ENCODE data around the gene ASAP2.

Gene ASAP2

GRCh38 chr2:9327873-9328352, 121.3 kb downstream of the ASAP2 start:
- no peaks in the 10 kb centered on the region for H3K27me3 ChIP-seq (ENCODE audit: control insufficient read depth in 1 of 2, insufficient read depth in 2 of 2, low read length in 2 of 2)
- peaks cover 7% of the 10 kb centered on the region for H3K4me1 ChIP-seq (ENCODE audit: control insufficient read depth, insufficient read depth, low read length)
- H3K9me3 ChIP-seq (ENCODE audit: control insufficient read depth in 2 of 2, low read length in 2 of 2) = no peaks in the 10 kb centered on the region
- H3K9ac ChIP-seq (ENCODE audit: low read length in 2 of 2) = no peak overlapping the region
- H3K27ac ChIP-seq (ENCODE audit: low read length) = no peak overlapping the region
- H3K36me3 ChIP-seq (ENCODE audit: control insufficient read depth in 2 of 2, insufficient read depth in 2 of 2, low read length in 2 of 2) = peaks cover 12 to 20% of the 10 kb centered on the region in 2 donors
- no peak overlapping the region for H3K4me3 ChIP-seq (ENCODE audit: low read length in 2 of 2)

- Histone ChIP-seq H3K27me3 (ENCODE audit: control insufficient read depth in 1 of 2, insufficient read depth in 2 of 2, low read length in 2 of 2) (no peaks in the 10 kb centered on the region), H3K9ac (ENCODE audit: low read length in 2 of 2) (no peak overlapping the region), H3K9me3 (ENCODE audit: control insufficient read depth in 2 of 2, low read length in 2 of 2) (no peaks in the 10 kb centered on the region), H3K27ac (ENCODE audit: low read length) (no peak overlapping the region), H3K36me3 (ENCODE audit: control insufficient read depth in 2 of 2, insufficient read depth in 2 of 2, low read length in 2 of 2) (peaks cover 3 to 16% of the 10 kb centered on the region in 2 donors), H3K4me1 (ENCODE audit: control insufficient read depth, insufficient read depth, low read length) (peaks cover 1% of the 10 kb centered on the region), H3K4me3 (ENCODE audit: low read length in 2 of 2) (no peak overlapping the region)
These were observed 122.3 kb downstream of the ASAP2 start for GRCh38 chr2:9328931-9329330.

DNA sequence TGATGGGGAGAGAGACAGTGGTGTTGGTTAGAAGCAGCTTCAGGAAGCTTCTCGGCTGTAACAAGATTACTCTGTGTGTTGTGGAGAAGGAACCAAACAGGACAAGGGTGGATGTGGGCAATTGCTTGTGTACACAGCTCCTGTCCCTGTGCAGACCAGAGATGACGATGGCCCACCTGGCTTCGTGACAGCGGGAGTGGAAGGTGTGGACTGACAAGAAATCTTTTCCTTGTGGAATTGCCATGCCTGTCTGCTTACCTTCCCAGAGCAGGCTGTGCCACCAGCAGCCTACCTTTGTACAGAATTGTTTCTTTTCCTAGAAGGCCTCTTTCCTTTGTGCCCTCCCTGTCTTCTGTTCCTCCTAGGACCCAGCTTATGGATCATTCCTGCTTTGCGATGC, 122.9 kb downstream of the ASAP2 start:
- Histone ChIP-seq H3K36me3 (ENCODE audit: control insufficient read depth in 2 of 2, insufficient read depth in 2 of 2, low read length in 2 of 2) (peaks cover 3 to 14% of the 10 kb centered on the region in 2 donors), H3K27me3 (ENCODE audit: control insufficient read depth in 1 of 2, insufficient read depth in 2 of 2, low read length in 2 of 2) (no peaks in the 10 kb centered on the region), H3K27ac (ENCODE audit: low read length) (no peak overlapping the region), H3K9ac (ENCODE audit: low read length in 2 of 2) (no peak overlapping the region), H3K4me3 (ENCODE audit: low read length in 2 of 2) (no peak overlapping the region), H3K4me1 (ENCODE audit: control insufficient read depth, insufficient read depth, low read length) (no peaks in the 10 kb centered on the region), H3K9me3 (ENCODE audit: control insufficient read depth in 2 of 2, low read length in 2 of 2) (no peaks in the 10 kb centered on the region)

- H3K4me1 ChIP-seq (ENCODE audit: control insufficient read depth, insufficient read depth, low read length) = no peaks in the 10 kb centered on the region
- no peaks in the 10 kb centered on the region for H3K27me3 ChIP-seq (ENCODE audit: control insufficient read depth in 1 of 2, insufficient read depth in 2 of 2, low read length in 2 of 2)
- H3K9me3 ChIP-seq (ENCODE audit: control insufficient read depth in 2 of 2, low read length in 2 of 2) = no peaks in the 10 kb centered on the region
- H3K36me3 ChIP-seq (ENCODE audit: control insufficient read depth in 2 of 2, insufficient read depth in 2 of 2, low read length in 2 of 2) = peaks cover 3 to 11% of the 10 kb centered on the region in 2 donors
- H3K4me3 ChIP-seq (ENCODE audit: low read length in 2 of 2) = no peak overlapping the region
- H3K27ac ChIP-seq (ENCODE audit: low read length) = no peak overlapping the region
- no peak overlapping the region for H3K9ac ChIP-seq (ENCODE audit: low read length in 2 of 2)
These were observed 124.1 kb downstream of the ASAP2 start for GRCh38 chr2:9330612-9331270.

DNA sequence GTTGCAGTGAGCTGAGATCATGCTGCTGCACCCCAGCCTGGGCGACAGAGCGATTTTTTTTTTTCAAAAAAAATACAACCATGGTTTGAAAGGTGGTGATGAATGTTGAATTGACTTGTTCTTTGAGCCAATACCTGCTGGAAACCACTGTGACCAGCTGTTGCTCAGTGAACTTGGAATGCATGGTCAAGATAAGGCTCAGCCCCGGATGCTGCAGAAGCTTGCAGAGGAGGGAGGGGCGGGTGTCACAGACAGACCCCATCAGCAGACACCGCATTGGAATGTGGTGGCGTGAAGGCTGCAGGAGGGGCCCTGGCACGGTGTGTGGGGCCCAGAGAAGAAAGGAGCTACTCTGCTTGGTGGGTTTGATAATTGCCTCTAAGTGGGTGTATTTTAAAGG, 125.1 kb downstream of the ASAP2 start:
- H3K9ac ChIP-seq (ENCODE audit: low read length in 2 of 2) = no peak overlapping the region

DNA sequence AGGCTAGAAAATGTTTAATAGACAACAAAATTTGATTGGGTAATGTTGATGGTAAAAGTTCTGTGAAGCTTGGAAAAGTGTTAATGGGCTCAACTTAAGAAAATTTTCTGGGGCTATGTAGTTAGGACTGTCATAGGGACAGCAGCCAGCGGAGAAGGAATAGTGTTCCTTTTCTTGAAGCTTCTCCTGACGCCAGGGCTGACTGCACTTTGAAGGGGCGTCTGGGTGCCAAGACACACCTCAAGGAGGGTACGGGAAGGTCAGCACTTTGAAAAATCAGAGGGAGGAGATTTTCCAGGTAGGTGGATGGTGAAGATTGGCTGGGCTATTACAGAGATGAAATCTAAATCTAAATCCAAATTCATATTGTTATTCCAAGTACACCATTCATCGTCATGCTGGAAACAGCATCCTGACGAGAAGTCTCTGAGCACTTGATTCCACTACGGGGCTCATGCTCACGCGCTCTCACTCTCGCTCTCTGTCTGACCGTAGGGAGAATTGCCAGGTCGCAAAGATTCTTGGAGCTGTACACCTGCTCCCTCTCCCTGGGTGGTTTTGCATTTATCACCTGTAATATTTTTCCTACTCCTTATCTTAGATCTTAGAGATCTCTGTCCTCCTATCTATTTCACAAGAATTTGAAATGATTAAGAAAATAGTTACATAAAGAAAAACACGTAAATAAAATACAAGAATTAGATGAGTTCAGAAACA, 125.7 kb downstream of the ASAP2 start:
- no peaks in the 10 kb centered on the region for H3K27me3 ChIP-seq (ENCODE audit: control insufficient read depth in 1 of 2, insufficient read depth in 2 of 2, low read length in 2 of 2)
- peak overlapping the region; percentile 12 for H3K27ac ChIP-seq (ENCODE audit: low read length)
- H3K4me3 ChIP-seq (ENCODE audit: low read length in 2 of 2) = no peak overlapping the region
- H3K4me1 ChIP-seq (ENCODE audit: control insufficient read depth, insufficient read depth, low read length) = peaks cover 11% of the 10 kb centered on the region
- H3K36me3 ChIP-seq (ENCODE audit: control insufficient read depth in 2 of 2, insufficient read depth in 2 of 2, low read length in 2 of 2) = peaks cover 3 to 11% of the 10 kb centered on the region in 2 donors
- H3K9me3 ChIP-seq (ENCODE audit: control insufficient read depth in 2 of 2, low read length in 2 of 2) = no peaks in the 10 kb centered on the region
- H3K9ac ChIP-seq (ENCODE audit: low read length in 2 of 2) = no peak overlapping the region

More for the DNA sequence above, 125.1 kb downstream of the ASAP2 start:
- H3K27ac ChIP-seq (ENCODE audit: low read length) = no peak overlapping the region
- H3K4me1 ChIP-seq (ENCODE audit: control insufficient read depth, insufficient read depth, low read length) = peaks cover 5% of the 10 kb centered on the region
- no peaks in the 10 kb centered on the region for H3K27me3 ChIP-seq (ENCODE audit: control insufficient read depth in 1 of 2, insufficient read depth in 2 of 2, low read length in 2 of 2)
- no peaks in the 10 kb centered on the region for H3K9me3 ChIP-seq (ENCODE audit: control insufficient read depth in 2 of 2, low read length in 2 of 2)
- no peak overlapping the region for H3K4me3 ChIP-seq (ENCODE audit: low read length in 2 of 2)
- peaks cover 3 to 11% of the 10 kb centered on the region in 2 donors for H3K36me3 ChIP-seq (ENCODE audit: control insufficient read depth in 2 of 2, insufficient read depth in 2 of 2, low read length in 2 of 2)

- H3K4me1 ChIP-seq (ENCODE audit: control insufficient read depth, insufficient read depth, low read length) = peaks cover 11% of the 10 kb centered on the region
- peak overlapping the region; percentile 12 for H3K27ac ChIP-seq (ENCODE audit: low read length)
- H3K36me3 ChIP-seq (ENCODE audit: control insufficient read depth in 2 of 2, insufficient read depth in 2 of 2, low read length in 2 of 2) = peaks cover 3 to 11% of the 10 kb centered on the region in 2 donors
- no peaks in the 10 kb centered on the region for H3K27me3 ChIP-seq (ENCODE audit: control insufficient read depth in 1 of 2, insufficient read depth in 2 of 2, low read length in 2 of 2)
- H3K9ac ChIP-seq (ENCODE audit: low read length in 2 of 2) = no peak overlapping the region
- no peaks in the 10 kb centered on the region for H3K9me3 ChIP-seq (ENCODE audit: control insufficient read depth in 2 of 2, low read length in 2 of 2)
- no peak overlapping the region for H3K4me3 ChIP-seq (ENCODE audit: low read length in 2 of 2)
These were observed 126.2 kb downstream of the ASAP2 start for GRCh38 chr2:9332853-9333245.

GRCh38 chr2:9333591-9334171, 127.1 kb downstream of the ASAP2 start:
- H3K27ac ChIP-seq (ENCODE audit: low read length) = peak overlapping the region; percentile 0
- H3K27me3 ChIP-seq (ENCODE audit: control insufficient read depth in 1 of 2, insufficient read depth in 2 of 2, low read length in 2 of 2) = no peaks in the 10 kb centered on the region
- H3K9me3 ChIP-seq (ENCODE audit: control insufficient read depth in 2 of 2, low read length in 2 of 2) = no peaks in the 10 kb centered on the region
- no peak overlapping the region for H3K9ac ChIP-seq (ENCODE audit: low read length in 2 of 2)
- peaks cover 3 to 13% of the 10 kb centered on the region in 2 donors for H3K36me3 ChIP-seq (ENCODE audit: control insufficient read depth in 2 of 2, insufficient read depth in 2 of 2, low read length in 2 of 2)
- no peak overlapping the region for H3K4me3 ChIP-seq (ENCODE audit: low read length in 2 of 2)
- H3K4me1 ChIP-seq (ENCODE audit: control insufficient read depth, insufficient read depth, low read length) = peaks cover 11% of the 10 kb centered on the region

GRCh38 chr2:9334761-9335160, 128.1 kb downstream of the ASAP2 start:
- Histone ChIP-seq H3K27me3 (ENCODE audit: control insufficient read depth in 1 of 2, insufficient read depth in 2 of 2, low read length in 2 of 2) (no peaks in the 10 kb centered on the region), H3K27ac (ENCODE audit: low read length) (no peak overlapping the region), H3K4me3 (ENCODE audit: low read length in 2 of 2) (no peak overlapping the region), H3K4me1 (ENCODE audit: control insufficient read depth, insufficient read depth, low read length) (peaks cover 11% of the 10 kb centered on the region), H3K9me3 (ENCODE audit: control insufficient read depth in 2 of 2, low read length in 2 of 2) (no peaks in the 10 kb centered on the region), H3K36me3 (ENCODE audit: control insufficient read depth in 2 of 2, insufficient read depth in 2 of 2, low read length in 2 of 2) (peaks cover 3 to 4% of the 10 kb centered on the region in 2 donors), H3K9ac (ENCODE audit: low read length in 2 of 2) (no peak overlapping the region)

DNA sequence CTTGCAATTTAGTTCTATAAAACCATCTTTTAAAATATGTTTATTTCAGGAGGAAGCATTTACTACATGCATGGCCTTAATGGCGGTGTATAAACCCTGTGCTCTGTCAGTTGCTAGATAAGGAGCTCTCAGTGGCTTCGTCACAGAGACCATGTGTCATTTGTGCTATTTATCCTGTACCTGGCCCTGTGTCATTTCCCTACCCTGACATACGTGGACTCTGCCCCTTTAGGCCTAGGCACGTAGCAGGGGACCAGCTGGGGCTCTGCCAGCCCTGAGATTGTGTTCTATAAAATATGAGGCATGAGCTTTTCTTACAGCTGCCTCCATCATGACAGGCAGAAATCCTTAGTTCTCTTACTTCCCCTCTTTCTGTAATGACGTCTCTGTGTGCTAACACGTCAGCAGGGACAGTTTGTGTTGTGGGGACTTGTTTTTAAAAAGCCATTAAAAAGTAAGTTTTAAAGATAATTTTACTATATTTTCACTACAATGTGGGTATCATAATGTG, 128.8 kb downstream of the ASAP2 start:
- H3K4me3 ChIP-seq (ENCODE audit: low read length in 2 of 2) = no peak overlapping the region
- peaks cover 11% of the 10 kb centered on the region for H3K4me1 ChIP-seq (ENCODE audit: control insufficient read depth, insufficient read depth, low read length)
- H3K36me3 ChIP-seq (ENCODE audit: control insufficient read depth in 2 of 2, insufficient read depth in 2 of 2, low read length in 2 of 2) = peaks cover 3 to 4% of the 10 kb centered on the region in 2 donors
- H3K27me3 ChIP-seq (ENCODE audit: control insufficient read depth in 1 of 2, insufficient read depth in 2 of 2, low read length in 2 of 2) = no peaks in the 10 kb centered on the region
- H3K27ac ChIP-seq (ENCODE audit: low read length) = no peak overlapping the region
- no peak overlapping the region for H3K9ac ChIP-seq (ENCODE audit: low read length in 2 of 2)
- no peaks in the 10 kb centered on the region for H3K9me3 ChIP-seq (ENCODE audit: control insufficient read depth in 2 of 2, low read length in 2 of 2)

Measured in stomach smooth muscle (tissue), 2 donors.